ENCODE measurements around the gene RBM26. TPM values are rescaled to one million over a fixed set of nuclear protein-coding genes. Genes with fewer than 3 reads are reported as not detected.

The RBM26 gene
- total and polyA plus RNA-seq, 2 experiments from 2014 or later = 46.0 to 69.3 TPM

DNA sequence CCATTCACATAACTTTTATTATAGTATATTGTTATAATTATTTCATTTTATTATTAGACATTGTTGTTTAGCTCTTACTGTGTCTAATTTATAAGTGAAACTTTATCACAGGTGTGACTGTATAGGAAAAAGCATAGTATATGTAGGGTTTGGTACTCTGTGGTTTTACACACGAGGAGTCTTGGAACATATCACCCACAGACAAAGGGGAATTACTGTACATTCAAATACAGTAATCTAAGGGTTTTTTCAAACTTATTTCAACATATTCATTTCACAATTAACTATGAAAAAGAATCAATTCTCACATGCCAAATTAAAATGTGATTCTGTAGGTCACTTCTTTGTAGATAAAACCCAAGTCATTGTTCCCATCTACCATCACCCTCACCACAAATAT lies 46.0 kb downstream of the RBM26 start (continued):
- TF ChIP-seq, protein P1, sequence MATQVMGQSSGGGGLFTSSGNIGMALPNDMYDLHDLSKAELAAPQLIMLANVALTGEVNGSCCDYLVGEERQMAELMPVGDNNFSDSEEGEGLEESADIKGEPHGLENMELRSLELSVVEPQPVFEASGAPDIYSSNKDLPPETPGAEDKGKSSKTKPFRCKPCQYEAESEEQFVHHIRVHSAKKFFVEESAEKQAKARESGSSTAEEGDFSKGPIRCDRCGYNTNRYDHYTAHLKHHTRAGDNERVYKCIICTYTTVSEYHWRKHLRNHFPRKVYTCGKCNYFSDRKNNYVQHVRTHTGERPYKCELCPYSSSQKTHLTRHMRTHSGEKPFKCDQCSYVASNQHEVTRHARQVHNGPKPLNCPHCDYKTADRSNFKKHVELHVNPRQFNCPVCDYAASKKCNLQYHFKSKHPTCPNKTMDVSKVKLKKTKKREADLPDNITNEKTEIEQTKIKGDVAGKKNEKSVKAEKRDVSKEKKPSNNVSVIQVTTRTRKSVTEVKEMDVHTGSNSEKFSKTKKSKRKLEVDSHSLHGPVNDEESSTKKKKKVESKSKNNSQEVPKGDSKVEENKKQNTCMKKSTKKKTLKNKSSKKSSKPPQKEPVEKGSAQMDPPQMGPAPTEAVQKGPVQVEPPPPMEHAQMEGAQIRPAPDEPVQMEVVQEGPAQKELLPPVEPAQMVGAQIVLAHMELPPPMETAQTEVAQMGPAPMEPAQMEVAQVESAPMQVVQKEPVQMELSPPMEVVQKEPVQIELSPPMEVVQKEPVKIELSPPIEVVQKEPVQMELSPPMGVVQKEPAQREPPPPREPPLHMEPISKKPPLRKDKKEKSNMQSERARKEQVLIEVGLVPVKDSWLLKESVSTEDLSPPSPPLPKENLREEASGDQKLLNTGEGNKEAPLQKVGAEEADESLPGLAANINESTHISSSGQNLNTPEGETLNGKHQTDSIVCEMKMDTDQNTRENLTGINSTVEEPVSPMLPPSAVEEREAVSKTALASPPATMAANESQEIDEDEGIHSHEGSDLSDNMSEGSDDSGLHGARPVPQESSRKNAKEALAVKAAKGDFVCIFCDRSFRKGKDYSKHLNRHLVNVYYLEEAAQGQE (IDR thresholded peaks at IDR 0.05; ENCODE audit: unreplicated experiment) = no peak
- TF ChIP-seq EZH2 (IDR thresholded peaks at IDR 0.05; ENCODE audit: low read depth, unreplicated experiment) = no peak
- TF ChIP-seq JUNB (IDR thresholded peaks at IDR 0.05; ENCODE audit: unreplicated experiment) = no peak
- TF ChIP-seq EZH2phosphoT487 (IDR thresholded peaks at IDR 0.05; ENCODE audit: unreplicated experiment) = no peak

DNA sequence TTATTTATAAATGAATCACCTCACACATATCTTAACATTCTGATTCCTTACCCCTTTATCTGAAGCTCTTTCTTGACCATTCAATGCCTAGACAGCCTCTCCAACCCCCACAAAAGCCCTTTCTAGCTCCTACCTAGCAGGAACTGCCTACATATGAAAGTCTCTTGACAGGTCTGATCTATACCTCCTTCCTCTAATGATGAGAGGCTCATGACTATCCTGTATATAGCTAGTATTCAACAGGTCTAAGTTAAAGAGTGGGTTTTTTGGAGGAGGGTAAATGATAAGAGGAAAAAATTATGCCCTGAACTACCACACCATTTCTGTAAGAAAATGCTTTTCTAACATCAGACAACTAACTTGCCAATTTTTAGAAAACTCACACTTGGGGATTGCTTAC lies 47.0 kb downstream of the RBM26 start:
- Histone ChIP-seq H3K27ac (ENCODE audit: low read depth) (no peak overlapping the region), H3K4me2 (no peak overlapping the region), H3K4me3 (no peak overlapping the region), H3K27me3 (ENCODE audit: insufficient read depth) (no peaks in the 10 kb centered on the region), H3K9me2 (ENCODE audit: insufficient read depth) (no peaks in the 10 kb centered on the region), H4K20me1 (replicated peaks; ENCODE audit: insufficient read depth) (no peaks in the 10 kb centered on the region), H3K4me1 (ENCODE audit: insufficient read depth) (no peaks in the 10 kb centered on the region), H3K79me2 (replicated peaks; ENCODE audit: insufficient read depth) (no peaks in the 10 kb centered on the region), H3K36me3 (ENCODE audit: insufficient read depth) (peaks cover 16% of the 10 kb centered on the region; the same call in 1 of the 2 replicates), H3F3A (replicated peaks; ENCODE audit: low read depth) (no peaks in the 10 kb centered on the region), H2AFZ (no peak overlapping the region)
- DNase-seq (ENCODE audit: low spot score) = no peak
- Mint-ChIP-seq H3K9me3 (no peaks in the 10 kb centered on the region), H3K4me3 (no peak overlapping the region), H3K27ac (no peak overlapping the region), H3K36me3 (ENCODE audit: low read depth) (peaks cover 66% of the 10 kb centered on the region), H3K27me3 (ENCODE audit: insufficient read depth, low read depth, poor library complexity) (no peaks in the 10 kb centered on the region), H3K4me1 (peaks cover 6% of the 10 kb centered on the region; the same call in 2 of the 3 replicates)
- TF ChIP-seq CREB1 (CRISPR knock-in tag; IDR thresholded peaks at IDR 0.05; ENCODE audit: low read depth) (no peak), ZNF462 (CRISPR knock-in tag; IDR thresholded peaks at IDR 0.05) (no peak), STAT1 (IDR thresholded peaks at IDR 0.05; ENCODE audit: unreplicated experiment) (no peak), ETS1 (IDR thresholded peaks at IDR 0.05) (no peak), ZNF331 (CRISPR knock-in tag; IDR thresholded peaks at IDR 0.05; ENCODE audit: low read depth) (no peak), NANOG (IDR thresholded peaks at IDR 0.05; ENCODE audit: borderline replicate concordance) (no peak), EZH2 (IDR thresholded peaks at IDR 0.05; ENCODE audit: low read depth, unreplicated experiment) (no peak), EZH2phosphoT487 (IDR thresholded peaks at IDR 0.05; ENCODE audit: unreplicated experiment) (no peak)
- TF ChIP-seq, protein P2, sequence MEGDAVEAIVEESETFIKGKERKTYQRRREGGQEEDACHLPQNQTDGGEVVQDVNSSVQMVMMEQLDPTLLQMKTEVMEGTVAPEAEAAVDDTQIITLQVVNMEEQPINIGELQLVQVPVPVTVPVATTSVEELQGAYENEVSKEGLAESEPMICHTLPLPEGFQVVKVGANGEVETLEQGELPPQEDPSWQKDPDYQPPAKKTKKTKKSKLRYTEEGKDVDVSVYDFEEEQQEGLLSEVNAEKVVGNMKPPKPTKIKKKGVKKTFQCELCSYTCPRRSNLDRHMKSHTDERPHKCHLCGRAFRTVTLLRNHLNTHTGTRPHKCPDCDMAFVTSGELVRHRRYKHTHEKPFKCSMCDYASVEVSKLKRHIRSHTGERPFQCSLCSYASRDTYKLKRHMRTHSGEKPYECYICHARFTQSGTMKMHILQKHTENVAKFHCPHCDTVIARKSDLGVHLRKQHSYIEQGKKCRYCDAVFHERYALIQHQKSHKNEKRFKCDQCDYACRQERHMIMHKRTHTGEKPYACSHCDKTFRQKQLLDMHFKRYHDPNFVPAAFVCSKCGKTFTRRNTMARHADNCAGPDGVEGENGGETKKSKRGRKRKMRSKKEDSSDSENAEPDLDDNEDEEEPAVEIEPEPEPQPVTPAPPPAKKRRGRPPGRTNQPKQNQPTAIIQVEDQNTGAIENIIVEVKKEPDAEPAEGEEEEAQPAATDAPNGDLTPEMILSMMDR (conservative IDR thresholded peaks at IDR 0.05; ENCODE audit: low read depth in 2 of 2) = no peak
- no peak for ATAC-seq

Measured in GM23338 (cell line).